ENCODE results near the gene ITPRID2.

ITPRID2 gene

DNA sequence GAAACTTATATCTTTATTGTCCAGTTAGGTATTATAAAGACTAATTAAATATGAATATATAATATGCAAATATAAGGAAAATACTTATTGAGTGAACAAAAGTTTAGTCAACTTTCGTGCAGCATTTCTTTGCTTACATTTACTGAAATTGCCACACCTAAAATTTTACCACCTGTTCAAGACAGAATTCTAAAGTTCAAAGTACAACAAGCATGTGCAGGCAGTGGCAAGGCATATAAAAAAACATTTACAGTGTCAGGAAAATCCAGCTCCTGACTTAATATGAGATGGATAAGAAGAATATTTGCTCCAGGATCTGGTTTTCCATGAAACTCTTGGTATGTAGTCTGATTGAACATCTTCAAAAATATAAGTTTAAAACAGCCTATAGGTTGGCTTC is 4.8 kb downstream of the ITPRID2 start:
- TF ChIP-seq TAF1 (IDR thresholded peaks at IDR 0.05; ENCODE audit: borderline replicate concordance, insufficient read depth, low read length) (no peak), FOXP2 (optimal IDR thresholded peaks at IDR 0.05; ENCODE audit: borderline replicate concordance, extremely low read depth, extremely low read length, insufficient read depth) (no peak)
- TF ChIP-seq, protein P1, sequence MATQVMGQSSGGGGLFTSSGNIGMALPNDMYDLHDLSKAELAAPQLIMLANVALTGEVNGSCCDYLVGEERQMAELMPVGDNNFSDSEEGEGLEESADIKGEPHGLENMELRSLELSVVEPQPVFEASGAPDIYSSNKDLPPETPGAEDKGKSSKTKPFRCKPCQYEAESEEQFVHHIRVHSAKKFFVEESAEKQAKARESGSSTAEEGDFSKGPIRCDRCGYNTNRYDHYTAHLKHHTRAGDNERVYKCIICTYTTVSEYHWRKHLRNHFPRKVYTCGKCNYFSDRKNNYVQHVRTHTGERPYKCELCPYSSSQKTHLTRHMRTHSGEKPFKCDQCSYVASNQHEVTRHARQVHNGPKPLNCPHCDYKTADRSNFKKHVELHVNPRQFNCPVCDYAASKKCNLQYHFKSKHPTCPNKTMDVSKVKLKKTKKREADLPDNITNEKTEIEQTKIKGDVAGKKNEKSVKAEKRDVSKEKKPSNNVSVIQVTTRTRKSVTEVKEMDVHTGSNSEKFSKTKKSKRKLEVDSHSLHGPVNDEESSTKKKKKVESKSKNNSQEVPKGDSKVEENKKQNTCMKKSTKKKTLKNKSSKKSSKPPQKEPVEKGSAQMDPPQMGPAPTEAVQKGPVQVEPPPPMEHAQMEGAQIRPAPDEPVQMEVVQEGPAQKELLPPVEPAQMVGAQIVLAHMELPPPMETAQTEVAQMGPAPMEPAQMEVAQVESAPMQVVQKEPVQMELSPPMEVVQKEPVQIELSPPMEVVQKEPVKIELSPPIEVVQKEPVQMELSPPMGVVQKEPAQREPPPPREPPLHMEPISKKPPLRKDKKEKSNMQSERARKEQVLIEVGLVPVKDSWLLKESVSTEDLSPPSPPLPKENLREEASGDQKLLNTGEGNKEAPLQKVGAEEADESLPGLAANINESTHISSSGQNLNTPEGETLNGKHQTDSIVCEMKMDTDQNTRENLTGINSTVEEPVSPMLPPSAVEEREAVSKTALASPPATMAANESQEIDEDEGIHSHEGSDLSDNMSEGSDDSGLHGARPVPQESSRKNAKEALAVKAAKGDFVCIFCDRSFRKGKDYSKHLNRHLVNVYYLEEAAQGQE (IDR thresholded peaks at IDR 0.05; ENCODE audit: insufficient read depth in 1 of 2, low read depth in 2 of 2, low read length in 2 of 2): no peak

DNA sequence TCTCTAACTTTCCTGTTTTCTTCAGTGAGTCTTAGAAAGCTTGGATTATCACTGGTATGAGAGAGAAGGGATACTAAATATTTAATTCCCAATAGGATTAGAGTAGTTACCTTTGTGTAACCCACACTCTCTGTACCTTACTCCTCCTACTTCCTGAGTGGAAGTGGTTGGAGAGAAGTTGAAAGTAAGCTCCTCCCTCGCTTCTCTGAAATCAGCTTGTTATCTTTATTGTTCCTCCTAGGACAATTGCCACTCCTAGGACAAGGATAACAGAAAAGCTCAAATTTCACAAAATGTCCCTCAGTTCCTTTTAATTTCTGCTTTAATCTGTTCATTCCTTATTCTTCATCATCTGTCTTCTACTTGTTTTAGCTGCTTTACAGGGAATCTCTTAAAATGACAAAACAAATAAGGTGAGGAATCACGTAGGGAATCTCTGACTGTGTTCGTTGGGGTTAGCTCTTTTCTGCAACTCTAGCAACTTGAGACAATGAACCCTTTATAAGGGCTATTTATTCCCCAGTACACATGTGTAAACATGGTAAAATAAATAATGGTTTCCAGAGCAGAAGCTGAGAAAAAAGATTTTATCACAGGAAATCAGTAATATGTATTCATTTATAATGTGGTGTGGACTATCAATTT is 8.6 kb downstream of the ITPRID2 start:
- TF ChIP-seq, protein P1 (IDR thresholded peaks at IDR 0.05; ENCODE audit: insufficient read depth in 1 of 2, low read depth in 2 of 2, low read length in 2 of 2): no peak
- TF ChIP-seq TAF1 (IDR thresholded peaks at IDR 0.05; ENCODE audit: borderline replicate concordance, insufficient read depth, low read length) (no peak), POLR2AphosphoS5 (IDR thresholded peaks at IDR 0.05; ENCODE audit: low read depth, low read length) (no peak), FOXP2 (optimal IDR thresholded peaks at IDR 0.05; ENCODE audit: borderline replicate concordance, extremely low read depth, extremely low read length, insufficient read depth) (no peak), SIN3A (IDR thresholded peaks at IDR 0.05; ENCODE audit: borderline replicate concordance, insufficient read depth, low read length) (no peak)

DNA sequence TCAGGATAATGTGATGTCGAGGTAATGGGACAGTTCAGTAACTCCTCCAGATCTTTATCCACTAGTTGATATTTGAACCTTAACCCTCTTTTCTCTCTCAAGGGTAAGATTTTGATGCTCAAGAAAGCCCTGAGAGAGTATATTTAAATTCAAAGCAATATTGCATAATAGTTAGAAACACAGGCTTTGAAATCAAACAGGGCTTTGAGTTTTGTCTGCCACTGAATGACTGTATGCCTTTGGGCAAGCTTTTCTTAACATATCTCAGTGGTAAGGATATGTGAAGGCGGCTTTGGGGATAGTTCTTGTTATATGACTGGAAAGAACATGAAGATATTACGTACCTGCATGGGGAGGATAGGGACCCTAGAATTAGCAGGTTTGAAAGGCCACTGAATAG is 11.1 kb downstream of the ITPRID2 start:
- TF ChIP-seq, protein P1 (IDR thresholded peaks at IDR 0.05; ENCODE audit: insufficient read depth in 1 of 2, low read depth in 2 of 2, low read length in 2 of 2): no peak
- TF ChIP-seq POLR2AphosphoS5 (IDR thresholded peaks at IDR 0.05; ENCODE audit: low read depth, low read length): no peak
- no peak for TF ChIP-seq SIN3A (IDR thresholded peaks at IDR 0.05; ENCODE audit: borderline replicate concordance, insufficient read depth, low read length)
- no peak for TF ChIP-seq TAF1 (IDR thresholded peaks at IDR 0.05; ENCODE audit: borderline replicate concordance, insufficient read depth, low read length)
- TF ChIP-seq FOXP2 (optimal IDR thresholded peaks at IDR 0.05; ENCODE audit: borderline replicate concordance, extremely low read depth, extremely low read length, insufficient read depth): no peak

DNA sequence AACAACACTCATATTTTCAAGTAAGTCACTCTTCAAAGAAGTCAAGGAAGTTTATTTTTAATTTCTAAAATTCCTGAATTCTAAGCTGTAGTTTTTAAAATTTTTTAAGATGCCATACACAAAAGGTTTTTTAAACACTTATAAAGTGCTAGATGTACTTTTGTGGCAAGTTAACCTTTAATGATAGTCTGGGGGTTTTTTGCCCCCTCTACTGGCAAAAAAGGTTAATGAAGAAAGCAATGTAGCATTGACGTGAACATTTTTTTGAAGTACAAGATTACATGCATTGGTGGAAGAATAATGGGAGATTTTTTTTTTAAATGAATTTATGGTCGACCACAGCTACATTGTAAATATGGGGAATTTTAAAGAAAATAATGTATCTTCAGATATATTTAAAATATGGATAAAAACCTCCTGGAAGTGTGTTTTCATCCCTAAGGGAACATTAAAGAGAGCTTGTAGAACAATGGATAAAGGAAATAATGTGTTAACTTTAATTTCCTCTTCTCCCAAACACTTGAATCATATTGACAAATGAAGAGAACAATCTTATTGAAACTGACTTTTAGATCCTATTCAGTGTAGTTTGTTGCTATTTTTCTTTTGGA is 12.6 kb downstream of the ITPRID2 start:
- TF ChIP-seq FOXP2 (optimal IDR thresholded peaks at IDR 0.05; ENCODE audit: borderline replicate concordance, extremely low read depth, extremely low read length, insufficient read depth) (no peak), SIN3A (IDR thresholded peaks at IDR 0.05; ENCODE audit: borderline replicate concordance, insufficient read depth, low read length) (no peak), POLR2AphosphoS5 (IDR thresholded peaks at IDR 0.05; ENCODE audit: low read depth, low read length) (no peak), TAF1 (IDR thresholded peaks at IDR 0.05; ENCODE audit: borderline replicate concordance, insufficient read depth, low read length) (no peak)
- TF ChIP-seq, protein P1 (IDR thresholded peaks at IDR 0.05; ENCODE audit: insufficient read depth in 1 of 2, low read depth in 2 of 2, low read length in 2 of 2): no peak

Data from PFSK-1 (cell line).